ENCODE data around the gene TCF12.

GRCh38 chr15:57195326-57195725 is 276.9 kb downstream of the TCF12 start:
- no peak for TF ChIP-seq POLR2AphosphoS5 (IDR thresholded peaks at IDR 0.05; ENCODE audit: insufficient read depth, low read depth, low read length)
- TF ChIP-seq, protein P1, sequence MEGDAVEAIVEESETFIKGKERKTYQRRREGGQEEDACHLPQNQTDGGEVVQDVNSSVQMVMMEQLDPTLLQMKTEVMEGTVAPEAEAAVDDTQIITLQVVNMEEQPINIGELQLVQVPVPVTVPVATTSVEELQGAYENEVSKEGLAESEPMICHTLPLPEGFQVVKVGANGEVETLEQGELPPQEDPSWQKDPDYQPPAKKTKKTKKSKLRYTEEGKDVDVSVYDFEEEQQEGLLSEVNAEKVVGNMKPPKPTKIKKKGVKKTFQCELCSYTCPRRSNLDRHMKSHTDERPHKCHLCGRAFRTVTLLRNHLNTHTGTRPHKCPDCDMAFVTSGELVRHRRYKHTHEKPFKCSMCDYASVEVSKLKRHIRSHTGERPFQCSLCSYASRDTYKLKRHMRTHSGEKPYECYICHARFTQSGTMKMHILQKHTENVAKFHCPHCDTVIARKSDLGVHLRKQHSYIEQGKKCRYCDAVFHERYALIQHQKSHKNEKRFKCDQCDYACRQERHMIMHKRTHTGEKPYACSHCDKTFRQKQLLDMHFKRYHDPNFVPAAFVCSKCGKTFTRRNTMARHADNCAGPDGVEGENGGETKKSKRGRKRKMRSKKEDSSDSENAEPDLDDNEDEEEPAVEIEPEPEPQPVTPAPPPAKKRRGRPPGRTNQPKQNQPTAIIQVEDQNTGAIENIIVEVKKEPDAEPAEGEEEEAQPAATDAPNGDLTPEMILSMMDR (IDR thresholded peaks at IDR 0.05; ENCODE audit: extremely low read depth in 1 of 2, insufficient read depth in 1 of 2, low read depth in 1 of 2, low read length in 2 of 2), result no peak
- no peak for TF ChIP-seq POLR2A (IDR thresholded peaks at IDR 0.05; ENCODE audit: low read depth, low read length)
- TF ChIP-seq EZH2 (IDR thresholded peaks at IDR 0.05; ENCODE audit: borderline replicate concordance, low read depth, low read length, severe bottlenecking), result no peak
- TF ChIP-seq MYC (IDR thresholded peaks at IDR 0.05; ENCODE audit: low read depth, low read length), result no peak
- no peak for TF ChIP-seq FOS (IDR thresholded peaks at IDR 0.05; ENCODE audit: borderline replicate concordance, insufficient read depth, low read length)
- TF ChIP-seq JUN (IDR thresholded peaks at IDR 0.05; ENCODE audit: borderline replicate concordance, insufficient read depth, insufficient read length, low read depth), result no peak
- TF ChIP-seq MAX (IDR thresholded peaks at IDR 0.05; ENCODE audit: insufficient read depth, insufficient read length), result no peak
- TF ChIP-seq GATA2 (IDR thresholded peaks at IDR 0.05; ENCODE audit: insufficient read depth, insufficient read length, low read depth, low read length), result no peak
